GM18870 (cell line): ENCODE measurements around the gene MAML1.

Experiments
- ATAC-seq: cut with Tn5 transposase; IDR thresholded peaks from one replicate; pipeline ENCODE4 v1.9.1; 2021; ENCODE audit warnings: moderate library complexity; ENCODE audit not compliant: unreplicated experiment

MAML1 gene

DNA sequence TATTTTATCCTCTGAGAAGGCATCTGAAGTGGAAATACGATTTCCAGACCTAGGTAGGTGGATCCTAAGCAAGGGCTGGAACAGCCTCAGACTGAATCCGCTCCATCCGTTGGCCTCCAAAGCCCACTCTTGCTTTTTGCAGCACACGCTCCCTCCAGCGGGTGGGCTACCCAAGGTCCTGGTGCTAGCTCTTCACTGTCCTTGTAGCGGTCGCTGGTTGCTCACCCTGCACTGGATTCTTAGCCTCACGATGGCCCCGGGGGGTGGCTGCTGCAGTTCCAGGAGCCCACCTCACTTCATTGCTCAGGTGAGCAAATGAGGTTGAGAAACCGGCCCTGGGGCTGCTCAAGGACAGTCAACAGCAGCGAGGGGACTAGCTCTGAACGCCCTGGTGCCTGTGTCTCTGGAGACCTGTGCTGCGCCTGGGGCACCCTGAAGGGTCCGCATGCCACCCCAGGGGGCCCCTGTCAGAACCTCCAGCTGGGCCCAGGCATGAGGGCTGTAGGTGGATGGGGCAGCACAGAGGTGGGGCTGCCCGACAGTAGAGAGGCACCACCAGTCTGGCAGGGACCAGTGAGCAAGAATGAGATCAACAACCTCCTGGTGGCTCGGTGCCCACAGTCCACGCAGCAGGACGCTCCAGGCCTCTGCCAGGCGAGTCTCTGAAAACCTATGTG is 69.7 kb downstream of the MAML1 start:
- no peak for ATAC-seq

DNA sequence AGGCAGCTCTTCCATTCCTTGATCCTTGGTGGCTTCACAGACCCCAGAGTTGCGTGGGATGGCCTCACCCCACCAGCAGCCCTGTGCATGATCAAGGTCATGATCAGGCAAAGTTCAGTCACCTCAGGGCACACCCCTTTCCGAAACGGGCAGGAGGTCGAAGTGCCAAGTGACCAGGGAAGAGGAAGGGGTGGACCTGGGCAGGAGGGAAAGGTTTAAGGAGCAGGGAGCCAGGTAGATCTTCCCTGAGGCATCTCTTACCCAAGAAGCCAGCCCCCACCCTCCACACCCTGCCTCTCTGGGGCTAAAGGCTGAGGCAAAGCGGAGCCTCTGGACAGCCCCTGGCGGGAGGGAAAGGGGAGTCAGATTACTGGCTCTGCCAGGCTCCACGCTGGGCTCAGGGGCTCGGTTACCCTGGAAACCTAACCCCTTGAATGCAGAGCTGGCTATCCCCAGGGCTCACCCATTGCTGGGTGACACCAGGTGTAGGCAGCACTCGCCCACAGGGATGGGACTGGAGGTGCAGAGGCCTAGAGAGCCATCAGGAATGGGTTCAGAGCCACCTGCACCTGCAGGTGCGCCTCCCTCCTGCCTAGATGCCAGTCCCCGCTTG is 70.4 kb downstream of the MAML1 start:
- ATAC-seq, result no peak

DNA sequence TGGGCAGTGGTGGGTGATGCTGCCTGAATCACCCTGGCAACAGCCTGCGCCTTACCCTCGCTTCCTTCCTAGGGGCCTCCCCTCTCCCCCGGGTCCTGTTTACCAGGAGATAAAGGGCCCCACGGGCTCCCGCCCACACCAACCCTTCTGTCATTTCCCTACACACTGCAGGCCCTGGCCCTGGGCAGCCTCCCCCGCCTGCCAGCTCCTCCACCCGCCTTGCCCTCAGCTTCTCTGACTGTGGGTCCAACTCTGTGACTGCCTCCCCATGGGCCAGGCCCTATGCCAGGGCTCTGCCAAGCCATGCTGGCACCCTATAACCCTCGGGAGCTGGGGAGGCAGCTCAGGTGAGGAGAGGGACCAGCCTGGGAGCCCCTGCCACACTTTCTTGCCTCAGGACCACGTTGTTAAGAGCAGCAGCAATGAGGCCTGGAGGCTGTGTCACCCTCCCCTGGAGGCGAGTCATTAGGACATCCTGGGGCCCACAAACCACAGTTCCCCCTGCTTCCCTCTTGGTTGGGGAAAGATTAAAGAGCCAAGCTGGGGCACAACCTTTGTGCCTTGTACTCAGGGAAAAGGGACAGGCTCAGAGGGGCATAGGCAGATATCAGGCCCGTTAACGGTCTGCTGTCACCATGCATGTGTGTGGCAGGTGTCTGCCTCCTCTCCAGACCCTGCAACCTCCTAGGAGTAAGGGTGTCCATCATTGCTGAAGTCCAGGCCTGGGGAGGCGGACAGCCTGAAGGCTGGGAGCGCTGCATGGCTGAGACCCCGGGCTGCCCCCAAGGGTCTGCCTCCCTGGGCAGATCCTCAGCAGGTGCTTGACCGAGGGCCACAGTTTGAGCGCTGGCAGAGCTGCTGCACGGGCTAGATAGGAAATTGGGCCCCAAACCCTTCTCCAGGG is 71.3 kb downstream of the MAML1 start:
- ATAC-seq, result no peak

DNA sequence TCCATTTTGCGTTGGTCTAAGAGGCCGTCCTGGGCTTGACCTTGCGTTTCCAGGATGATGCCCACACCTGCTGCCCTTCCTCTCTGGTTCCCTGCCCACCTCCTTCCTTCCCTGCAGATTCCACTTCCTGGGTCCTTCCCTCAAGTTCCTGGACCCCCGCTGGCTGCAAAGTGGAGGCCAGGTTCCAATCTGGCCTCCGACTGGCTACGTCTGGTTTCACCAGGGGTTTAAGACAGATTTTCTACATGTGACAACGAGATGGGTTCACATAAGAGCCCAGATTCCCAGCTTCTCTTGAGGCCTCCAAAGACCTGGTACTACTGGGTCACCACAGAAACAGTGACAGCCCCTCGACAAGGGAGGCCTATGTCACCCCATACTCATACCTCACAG is 71.9 kb downstream of the MAML1 start:
- no peak for ATAC-seq

DNA sequence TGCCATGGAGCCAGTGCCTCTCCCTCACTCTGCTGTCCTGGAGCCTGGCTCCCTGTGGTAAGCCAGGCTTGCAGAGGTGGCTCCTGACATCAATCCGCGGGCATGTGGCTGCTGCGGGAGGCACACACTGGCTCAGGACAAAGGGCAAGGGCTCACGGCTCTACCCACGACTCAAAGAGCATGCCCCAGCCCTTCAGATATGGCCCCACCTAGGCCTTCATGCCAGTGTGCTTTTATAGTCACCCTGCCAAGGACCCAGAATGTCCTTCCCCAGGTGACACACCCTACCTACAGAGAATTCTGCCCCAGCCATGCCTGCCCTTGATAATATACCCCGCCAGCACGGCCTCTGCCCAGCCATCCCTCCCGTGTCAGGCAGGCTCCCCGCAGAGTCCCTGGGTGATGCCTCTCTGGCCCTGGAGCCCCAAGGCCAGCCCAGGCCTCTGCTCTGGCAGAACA is 72.5 kb downstream of the MAML1 start:
- ATAC-seq, result no peak

DNA sequence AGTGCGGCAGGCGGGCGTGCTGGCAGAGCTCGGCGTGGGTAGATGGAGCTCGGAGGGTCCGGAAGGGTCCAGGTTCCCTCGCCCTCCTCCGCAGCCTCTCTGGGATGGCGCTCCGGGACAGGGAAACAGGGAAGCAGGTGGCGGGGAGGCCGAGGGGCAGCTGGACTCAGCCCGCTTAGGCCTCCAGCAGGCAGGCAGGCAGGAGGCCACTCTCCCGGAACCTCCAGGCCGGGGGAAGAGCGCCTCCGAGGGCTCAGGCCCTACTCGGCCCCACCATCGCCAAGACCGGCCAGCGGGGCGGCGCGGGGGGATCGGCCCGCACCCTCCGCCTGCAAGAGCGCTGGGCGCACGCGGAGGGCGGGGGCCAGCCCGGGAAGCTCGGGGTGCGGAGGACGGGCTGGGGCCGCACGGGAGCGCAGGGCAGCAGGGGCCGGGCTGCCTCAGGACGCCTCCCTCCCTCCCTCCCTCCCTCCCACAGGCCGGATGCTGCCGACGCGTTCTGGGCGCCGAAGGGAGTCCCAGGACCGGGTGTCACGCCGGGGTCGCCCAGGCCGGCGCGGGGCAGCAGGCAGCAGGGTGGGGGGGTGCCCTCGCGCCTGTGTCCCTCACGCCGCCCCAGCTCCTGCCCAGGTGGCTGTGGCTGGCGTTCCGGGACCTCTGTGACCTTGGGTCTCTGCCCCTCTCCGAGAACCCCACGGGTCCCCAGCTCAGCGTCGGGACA is 73.1 kb downstream of the MAML1 start:
- no peak for ATAC-seq

DNA sequence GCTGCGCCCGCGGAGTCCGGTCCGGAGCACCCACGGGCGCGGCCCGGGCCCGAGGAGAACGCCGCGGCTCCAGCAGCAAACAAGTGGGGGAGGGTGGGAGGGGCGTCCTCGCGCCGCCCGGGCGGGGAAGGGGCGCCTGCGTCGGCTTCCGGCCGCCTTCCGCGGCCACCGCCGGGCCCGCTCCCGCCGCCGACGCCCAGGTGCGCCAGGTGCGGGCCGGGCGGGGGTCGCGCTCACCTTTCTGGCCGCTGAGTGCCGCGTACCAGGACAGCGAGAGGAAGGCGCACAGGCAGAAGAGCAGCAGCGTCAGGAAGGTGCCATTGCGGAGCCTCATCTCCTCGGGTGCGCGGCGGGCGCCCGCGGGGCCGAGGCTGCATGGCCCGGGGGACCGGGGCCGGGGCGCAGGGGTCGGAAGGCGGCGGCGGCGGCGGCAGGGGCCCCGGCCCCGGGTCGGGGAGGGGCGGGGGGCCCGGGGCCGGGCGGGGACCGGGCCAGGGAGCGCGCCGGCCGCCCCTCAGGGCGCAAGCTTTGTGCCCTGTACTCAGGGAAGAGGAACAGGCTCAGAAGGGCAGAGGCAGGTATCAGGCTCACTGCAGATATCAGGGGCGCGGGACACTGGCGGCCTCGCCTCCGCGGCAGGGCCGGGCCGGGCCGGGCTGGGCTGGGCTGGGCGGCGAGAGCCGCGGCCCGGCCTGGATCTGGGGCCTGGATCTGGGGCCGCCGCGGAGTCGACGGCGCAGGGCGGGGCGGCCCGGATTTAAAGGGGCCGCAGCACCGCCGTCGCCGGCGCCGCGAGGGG is 73.8 kb downstream of the MAML1 start, which contains the start of gene MGAT4B:
MGAT4B (minus strand) TSS at position 617 of the 799 bp plus-strand sequence; CDS start at position 334, 283 bp downstream.
- ATAC-seq, result peak; percentile 30

DNA sequence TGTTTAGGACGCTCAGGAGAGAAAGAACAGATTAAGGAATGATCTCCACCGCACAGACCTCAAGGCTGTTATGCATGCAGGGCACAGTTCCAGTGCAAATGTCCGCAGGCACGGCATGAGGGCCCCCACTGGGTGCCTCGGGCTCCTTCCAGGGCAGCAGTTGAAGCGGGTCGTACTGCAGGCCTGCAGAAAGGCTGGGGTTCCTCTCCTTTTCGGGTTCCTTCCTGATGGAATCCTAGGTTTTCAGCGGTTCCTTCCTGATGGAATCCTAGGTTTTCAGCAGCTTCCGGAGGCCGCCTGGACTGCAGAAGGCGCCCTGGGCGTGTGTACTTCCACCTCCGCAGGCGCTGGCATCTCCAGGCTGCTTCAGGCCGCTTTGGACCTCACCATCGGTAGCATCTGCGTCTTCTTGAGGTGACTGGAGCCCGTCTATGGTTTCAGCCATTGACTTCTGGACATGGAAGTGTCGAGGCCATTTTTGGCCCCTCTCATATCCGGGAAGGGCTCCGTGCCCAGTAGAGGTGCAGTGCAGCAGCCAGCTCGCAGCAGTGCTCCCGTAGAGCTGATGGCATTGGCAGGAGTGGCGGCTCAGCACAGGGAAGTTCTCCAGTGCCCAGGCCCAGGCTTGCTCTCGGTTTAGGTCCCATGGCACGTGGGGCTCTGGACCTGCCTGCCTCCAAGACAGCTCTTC is 79.7 kb downstream of the MAML1 start:
- no peak for ATAC-seq

DNA sequence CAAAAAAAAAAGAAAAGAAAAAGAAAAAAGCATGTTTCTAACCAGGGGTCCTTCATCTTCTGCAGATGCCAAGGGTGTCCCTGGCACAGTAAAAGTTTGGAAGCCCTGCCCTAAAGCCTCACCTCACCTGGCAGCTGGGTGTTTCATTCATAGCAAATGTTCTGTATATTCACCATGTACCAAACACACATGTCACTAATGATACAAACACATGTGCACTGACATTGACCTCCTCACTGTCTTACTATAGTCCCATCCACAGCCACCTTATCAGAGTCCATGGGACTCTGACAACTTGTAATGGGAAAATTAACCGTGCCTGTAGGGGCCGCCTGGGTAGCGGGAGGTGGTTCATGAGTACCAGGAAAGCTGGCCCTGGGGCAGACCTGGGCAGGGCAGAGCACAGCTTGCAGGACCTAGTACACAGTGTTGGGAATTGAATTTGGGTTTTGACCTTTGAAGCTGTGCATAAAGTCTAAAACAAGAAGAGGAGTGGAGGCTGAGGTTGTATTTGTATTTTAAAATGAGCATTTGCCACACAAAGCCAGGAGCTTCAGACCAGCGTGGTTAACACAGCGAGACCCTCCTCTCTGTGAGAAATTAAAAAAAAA is 80.5 kb downstream of the MAML1 start:
- no peak for ATAC-seq

DNA sequence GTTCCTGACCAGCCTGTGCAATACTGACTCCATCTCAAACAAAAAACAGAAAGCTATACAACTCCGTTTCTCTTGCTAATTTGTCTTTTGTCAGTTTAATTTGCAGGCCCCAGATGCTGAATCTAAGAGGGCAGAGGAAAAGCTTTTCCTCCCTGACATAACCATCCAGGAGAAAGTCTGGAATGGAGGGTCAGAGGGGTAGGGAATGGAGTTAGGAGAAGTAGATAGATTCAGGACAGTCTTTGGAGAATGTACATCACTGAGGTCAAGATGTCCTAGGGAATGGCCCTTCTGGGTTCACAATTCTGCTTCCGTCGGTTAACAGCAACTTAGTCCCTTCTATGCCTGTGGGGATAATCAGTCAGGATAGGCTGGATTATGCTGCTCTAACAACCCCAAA is 81.5 kb downstream of the MAML1 start:
- no peak for ATAC-seq

DNA sequence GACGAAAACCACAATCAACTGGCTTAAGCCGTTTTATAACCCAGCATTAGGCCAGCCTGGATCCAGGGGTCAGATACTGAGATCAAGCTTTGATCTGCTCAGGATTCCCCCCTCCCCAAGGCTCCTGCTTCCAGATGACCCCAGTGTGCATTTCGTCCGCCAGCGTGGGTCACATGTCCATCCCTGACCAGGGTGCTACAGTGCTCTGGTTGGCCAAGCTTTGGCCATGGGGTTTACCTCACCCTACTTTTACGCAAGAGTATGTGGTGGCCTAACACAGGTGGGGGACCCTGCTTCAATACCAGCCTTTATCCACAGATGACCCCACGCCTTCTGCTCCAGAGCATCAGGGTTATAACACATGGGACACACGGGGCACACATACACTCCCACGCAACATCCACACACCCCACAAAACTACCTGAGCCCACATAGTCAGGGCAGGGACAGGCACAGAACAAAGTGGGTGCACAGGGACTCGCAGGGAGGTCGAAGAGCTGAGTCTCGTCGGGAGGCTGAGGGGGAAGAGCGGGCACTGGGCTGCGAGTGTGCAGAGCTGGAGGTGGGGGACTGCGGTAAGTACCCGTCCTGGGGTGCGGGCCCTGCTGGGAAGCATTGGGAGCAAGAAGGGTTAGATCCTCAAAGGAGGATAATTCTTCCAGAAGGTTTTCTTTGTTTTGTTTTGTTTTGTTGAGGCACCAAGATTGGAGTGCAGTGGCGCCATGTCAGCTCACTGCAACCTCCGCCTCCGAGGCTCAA is 83.0 kb downstream of the MAML1 start:
- no peak for ATAC-seq

DNA sequence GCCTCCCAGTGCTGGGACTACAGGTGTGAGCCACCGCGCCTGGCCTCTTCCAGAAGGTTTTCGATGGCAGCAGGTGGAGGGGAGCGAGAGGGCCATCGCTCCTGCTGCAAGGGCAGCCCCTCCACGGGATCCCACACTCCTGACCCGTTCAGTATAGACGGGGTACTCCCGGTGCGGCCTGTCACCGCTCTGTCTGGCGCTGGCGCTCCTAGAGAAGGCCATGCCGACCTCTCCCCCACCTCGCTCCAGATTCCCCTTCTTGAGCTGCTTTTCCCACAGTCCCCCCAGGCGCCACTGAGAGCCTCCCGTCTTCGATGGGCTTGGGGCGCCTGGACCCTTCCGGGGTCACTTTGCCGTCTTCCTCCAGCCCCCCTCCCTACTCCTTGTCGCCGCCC is 83.8 kb downstream of the MAML1 start:
- no peak for ATAC-seq

DNA sequence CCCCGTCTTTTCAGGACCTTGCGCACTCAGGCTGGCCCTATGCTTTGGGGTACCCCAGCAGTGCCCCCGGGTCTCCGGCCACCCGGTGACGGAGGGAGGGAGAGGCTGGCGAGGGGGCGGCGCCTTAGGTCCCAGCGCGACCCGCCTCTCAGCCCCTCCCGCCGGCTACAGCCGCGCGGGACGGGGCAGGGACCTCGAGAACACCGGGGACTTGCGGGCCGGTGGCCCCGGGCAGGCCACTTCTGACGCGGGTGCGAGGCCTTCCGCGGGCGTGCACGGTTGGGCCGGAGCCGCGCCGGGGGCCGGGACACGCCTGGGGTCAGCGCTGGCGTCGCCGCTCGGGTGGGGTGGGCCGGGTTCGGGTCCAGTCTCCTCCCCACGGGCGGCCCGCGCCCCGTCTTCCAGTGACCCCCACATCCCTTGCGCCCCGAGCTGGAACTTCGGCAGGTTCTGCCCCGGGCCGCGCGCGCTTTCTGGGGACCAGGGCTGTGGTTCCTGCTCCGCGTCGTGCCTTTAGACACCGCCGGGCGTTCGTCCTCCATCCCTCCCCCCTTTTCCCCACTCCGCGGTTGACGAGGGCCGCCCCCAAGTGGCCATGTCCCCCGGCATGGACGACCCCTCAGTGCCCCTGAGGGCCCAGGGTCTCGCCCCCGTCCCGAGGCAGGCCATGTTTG is 84.3 kb downstream of the MAML1 start:
- ATAC-seq, result no peak

DNA sequence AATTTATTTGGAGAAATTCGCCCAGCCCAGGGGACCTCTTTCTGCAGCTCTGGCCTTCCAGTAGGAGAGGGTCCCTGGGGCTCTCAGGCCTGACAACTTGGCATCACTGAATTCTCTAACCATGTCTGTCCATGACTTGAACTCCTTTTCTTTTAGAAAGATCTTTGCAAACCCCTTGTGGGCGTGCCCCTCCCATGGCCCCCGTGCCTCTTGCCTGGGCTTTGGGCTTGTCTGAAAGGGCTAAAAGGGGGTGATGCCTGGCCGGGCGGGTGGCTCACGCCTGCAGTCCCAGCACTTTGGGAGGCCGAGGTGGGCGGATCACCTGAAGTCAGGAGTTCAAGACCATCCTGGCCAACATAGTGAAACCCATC is 84.8 kb downstream of the MAML1 start:
- no peak for ATAC-seq

DNA sequence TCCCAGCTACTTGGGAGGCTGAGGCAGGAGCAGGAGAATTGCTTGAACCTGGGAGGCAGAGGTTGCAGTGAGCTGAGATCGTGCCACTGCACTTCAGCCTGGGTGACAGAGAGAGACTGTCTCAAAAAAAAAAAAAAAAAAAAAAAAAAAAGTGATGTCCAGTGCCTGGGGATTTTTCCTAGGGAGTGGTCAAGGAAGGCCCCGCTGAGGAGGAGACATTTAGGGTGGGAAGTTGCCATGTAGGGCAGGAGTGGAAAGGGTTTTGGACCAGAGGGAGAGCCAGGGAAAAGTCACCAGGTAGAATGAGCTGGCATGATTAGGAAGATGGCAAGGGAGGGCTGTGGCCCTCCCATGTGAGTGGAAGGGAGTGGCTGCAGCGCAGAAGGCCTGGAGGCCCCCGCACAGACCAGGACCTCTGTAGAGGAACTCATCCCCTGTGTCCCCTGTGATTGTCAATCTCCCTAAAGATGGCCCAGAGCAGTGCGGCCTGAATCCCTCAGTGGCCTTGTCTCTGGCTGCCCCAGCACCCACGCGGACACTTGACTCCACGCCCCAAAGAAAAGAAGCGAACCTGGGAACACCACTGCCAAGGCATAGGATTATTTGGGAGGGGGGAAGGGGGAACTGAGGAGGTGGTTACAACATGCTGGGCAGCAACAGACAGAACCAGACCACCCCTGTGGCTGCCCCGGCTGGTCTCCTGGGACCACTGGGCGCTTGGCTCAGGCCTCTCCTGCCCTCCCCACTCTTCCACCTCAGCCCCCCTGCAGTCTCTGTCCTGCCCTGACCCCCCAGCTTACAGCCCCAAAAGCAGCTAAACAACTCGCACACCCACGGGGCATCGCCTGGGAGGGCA is 85.5 kb downstream of the MAML1 start:
- no peak for ATAC-seq

DNA sequence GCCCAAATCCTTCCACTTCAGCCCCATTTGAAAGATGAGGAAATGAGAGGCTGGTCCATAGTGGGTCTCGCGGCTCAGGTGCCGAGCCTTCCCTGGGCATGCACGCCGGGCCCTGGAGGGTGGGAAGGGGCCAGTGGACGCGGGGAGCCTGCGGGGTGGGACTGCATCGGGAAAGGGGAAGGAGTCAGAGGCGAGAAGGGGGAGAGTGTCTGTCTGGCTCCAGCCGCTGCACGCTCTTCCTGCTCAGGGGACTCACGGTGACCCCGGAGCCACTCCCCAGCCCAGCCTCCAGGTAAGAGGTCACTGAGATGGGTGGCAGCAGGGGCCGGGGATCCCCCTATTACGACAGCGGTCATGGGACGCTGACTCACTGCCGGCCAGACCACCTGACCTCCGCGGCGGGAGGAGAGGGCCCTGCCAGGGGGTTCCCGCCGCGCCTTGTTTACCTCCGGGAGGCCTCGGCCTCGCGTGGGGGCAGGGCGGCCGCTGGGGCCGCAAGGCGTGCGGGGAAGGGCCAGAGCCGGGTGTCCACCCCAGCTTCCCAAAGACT is 86.2 kb downstream of the MAML1 start:
- peak; percentile 53 for ATAC-seq
